SK-N-SH treated with all-trans-retinoic acid at 6 μM for 48 hours (cell line): ENCODE results near the gene ABHD17B.

ENCODE experiments used
- ARNTL ChIP-seq: fragments of 450-650 bp; formaldehyde crosslinking; IDR thresholded peaks from 2 replicates; pipeline ENCODE4 v1.5.0; 2020; ENCODE audit warnings: low read depth, mild to moderate bottlenecking, moderate library complexity, borderline replicate concordance
- ISL1 ChIP-seq: fragments of 250-450 bp; sonication (Bioruptor Pico); IDR thresholded peaks from 2 replicates; pipeline ENCODE4 v2.1.2; 2022; ENCODE audit warnings: mild to moderate bottlenecking, moderate library complexity
- OSR1 ChIP-seq: fragments of 250-450 bp; sonication (Bioruptor Pico); IDR thresholded peaks from 2 replicates; pipeline ENCODE4 v1.8.0; 2022; ENCODE audit warnings: moderate library complexity, mild to moderate bottlenecking, inconsistent platforms
- PATZ1 ChIP-seq: fragments of 250-450 bp; sonication (Bioruptor Pico); IDR thresholded peaks from 2 replicates; pipeline ENCODE4 v1.8.0; 2020; ENCODE audit warnings: mild to moderate bottlenecking, moderate library complexity, borderline replicate concordance
- RARB ChIP-seq: fragments of 250-450 bp; sonication (Bioruptor Pico); IDR thresholded peaks from 2 replicates; pipeline ENCODE4 v1.8.0; 2021; ENCODE audit warnings: mild to moderate bottlenecking, moderate library complexity
- SNAI2 ChIP-seq: fragments of 250-450 bp; sonication (Bioruptor Pico); IDR thresholded peaks from 2 replicates; pipeline ENCODE4 v1.5.0; 2020; ENCODE audit warnings: mild to moderate bottlenecking, moderate library complexity
- ZFP3 ChIP-seq: fragments of 250-450 bp; sonication (Bioruptor Pico); IDR thresholded peaks from 2 replicates; pipeline ENCODE4 v1.5.0; 2020; ENCODE audit warnings: mild to moderate bottlenecking, moderate library complexity
- ZNF8 ChIP-seq: fragments of 450-650 bp; formaldehyde crosslinking; IDR thresholded peaks from 2 replicates; pipeline ENCODE4 v1.5.0; 2020; ENCODE audit warnings: mild to moderate bottlenecking, moderate library complexity

GRCh38 chr9:71895117-71895516 lies 15.9 kb downstream of the ABHD17B start:
- TF ChIP-seq ZFP3, result no peak
- TF ChIP-seq OSR1 (CRISPR knock-in tag), result no peak
- TF ChIP-seq SNAI2 (CRISPR knock-in tag), result no peak
- TF ChIP-seq ISL1 (CRISPR knock-in tag), result no peak
- TF ChIP-seq PATZ1 (CRISPR knock-in tag), result no peak
- no peak for TF ChIP-seq ARNTL
- TF ChIP-seq ZNF8 (CRISPR knock-in tag), result no peak
- TF ChIP-seq RARB, result no peak
